D341Med (cell line): Measurements from ENCODE around the gene LENG1.
"Not testable (repeated sequence)": the region's sequence is repeated elsewhere in the genome, so short reads cannot be mapped to it uniquely, and the experiment has no call there.

Experiments
- DNase-seq: peaks from one replicate; pipeline ENCODE4 v3.0.0; 2012; ENCODE audit warnings: low spot score

LENG1 gene

DNA sequence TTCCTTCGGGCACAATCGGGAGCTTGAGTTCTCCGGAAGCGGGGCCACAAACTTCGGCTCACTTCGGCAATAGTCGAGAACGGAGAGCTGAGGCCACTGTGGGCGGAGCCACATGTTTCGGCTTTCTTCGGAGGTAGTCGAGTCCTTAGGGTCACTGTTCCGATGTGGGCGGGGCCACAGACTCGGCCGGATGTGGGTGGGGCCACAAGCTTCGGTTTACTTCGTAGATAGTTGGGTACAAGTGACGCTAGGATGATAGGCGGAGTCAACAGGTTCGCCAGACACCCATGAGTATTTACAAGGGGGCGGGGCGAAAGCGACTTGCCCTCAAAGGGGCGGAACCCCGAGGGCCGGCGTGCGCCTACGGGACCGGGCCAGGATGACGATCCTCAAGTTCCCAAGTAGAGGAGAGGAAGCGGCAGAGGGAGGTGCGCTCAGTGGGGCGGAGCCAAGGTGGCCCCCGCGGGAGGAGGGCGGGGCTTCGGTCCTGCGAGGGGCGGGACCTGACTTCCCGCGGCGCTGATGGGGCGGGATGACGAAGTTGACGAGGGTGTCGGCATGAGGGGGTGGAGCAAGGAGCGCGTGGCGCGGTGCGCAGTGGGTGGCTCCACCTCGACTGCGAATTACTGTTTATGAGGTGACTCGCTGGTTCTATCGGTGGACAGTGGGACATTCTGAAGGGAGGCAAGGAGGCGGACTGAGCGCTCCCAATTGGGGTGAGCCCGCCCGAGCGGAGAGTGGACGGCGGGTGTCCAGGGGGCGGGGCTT is 30.4 kb upstream of the LENG1 start:
- peak; percentile 85 for DNase-seq

DNA sequence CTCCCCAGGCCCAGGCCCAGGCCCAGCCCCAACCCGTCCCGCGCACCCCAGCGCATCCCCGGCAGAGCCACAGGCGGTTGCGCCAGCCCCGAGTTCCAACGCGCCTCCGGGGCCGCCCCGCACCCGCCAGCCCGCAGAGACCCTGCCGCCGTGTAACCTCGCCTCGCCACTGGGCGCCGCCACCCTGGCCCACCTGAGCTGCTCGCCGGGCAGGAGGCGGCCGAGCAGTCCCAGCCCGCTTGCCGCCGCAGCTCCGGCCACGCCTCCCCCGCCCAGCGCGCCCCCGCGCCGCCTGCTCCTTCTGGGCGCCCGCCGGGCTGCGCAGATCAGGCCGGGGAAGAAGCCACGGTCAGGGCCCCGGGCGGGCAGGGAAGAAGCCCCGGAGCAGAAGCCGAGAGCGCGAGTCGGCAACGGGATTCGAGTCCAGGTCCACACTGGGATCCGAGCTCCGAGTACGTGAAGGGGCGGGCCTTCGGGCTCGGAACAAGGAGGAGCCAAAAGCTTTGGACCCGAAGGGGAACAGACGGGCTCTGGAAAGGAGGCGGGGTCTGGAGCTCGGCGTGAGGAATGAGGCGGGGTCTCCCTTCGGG is 29.7 kb upstream of the LENG1 start, which contains the start of gene MBOAT7:
Gene MBOAT7, minus strand, starts transcription at position 436 of the 590 bp plus-strand sequence. CDS start 1,072 bp downstream, outside the sequence.
- DNase-seq = peak; percentile 91

DNA sequence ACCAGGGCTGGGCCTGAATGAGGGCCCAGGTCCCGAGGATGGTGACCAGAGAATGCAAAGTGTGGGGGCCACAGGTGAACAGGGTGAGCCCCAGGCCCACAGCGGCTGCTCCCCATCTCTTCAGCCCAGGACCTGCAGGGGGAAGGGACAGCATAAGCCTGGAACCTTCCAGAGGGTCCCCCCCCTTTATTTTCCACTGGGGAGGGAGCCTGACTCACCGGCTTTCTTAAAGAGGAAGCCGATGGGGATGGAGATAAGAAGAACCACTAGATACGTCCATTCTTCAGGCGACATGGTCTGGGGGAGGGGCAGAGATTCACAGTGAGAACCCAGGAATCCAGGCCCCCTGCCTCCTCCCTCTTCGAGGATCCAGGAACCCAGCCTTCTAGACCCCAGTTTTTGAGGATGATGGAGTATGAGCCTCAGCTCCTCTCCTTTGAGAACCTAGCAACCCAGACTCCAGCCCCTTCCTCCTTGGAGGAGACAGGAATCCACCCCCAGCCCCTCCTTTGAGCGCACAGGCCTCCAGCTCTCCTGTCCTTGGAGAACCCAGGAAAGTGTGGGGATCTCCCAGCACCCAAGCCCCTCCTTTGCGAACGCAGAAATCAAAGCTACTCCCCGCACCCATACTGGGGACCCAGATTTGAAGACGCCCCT is 28.8 kb upstream of the LENG1 start:
- DNase-seq = no peak

DNA sequence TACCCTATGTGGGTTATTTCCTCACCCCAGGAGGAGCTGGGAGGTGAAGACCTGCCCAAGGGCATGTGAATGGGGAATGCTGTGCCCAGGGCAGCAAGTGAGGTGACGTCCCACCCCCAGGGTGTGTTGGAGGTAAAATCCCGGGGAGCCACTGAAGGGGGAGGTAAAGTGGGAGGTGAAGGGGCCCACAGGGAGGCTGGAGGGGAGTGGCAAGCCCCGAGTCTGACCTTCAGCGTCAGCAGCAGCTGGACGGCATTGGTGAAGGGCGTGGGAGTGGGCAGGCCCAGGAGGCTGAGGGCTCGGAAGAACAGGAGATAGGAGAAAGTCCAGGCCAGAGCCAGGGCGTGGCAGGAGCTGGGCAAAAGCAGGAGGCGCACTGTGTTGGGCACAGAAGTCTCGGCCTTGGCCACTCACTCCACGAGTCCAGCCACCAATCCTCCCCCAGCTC is 27.4 kb upstream of the LENG1 start:
- DNase-seq = no peak

DNA sequence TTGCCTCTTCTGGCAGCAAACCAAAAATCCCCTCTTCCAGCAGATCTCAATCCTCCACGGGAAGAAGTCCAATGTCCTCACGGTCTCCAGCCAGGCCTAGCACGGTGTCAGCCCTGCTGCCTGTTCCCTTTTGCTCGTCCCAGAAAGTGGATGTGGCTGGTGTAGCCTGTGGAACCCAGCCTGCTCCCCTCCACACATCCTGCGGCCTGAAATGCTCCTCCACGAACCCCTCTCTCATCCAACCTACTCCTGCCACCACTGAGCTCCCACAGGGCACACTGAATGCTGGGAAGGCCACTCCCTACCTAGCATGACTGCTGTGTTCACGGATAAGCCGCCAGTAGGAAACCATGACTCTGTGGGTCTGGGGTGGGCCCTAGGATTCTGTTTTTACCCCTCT is 26.8 kb upstream of the LENG1 start:
- no peak for DNase-seq

DNA sequence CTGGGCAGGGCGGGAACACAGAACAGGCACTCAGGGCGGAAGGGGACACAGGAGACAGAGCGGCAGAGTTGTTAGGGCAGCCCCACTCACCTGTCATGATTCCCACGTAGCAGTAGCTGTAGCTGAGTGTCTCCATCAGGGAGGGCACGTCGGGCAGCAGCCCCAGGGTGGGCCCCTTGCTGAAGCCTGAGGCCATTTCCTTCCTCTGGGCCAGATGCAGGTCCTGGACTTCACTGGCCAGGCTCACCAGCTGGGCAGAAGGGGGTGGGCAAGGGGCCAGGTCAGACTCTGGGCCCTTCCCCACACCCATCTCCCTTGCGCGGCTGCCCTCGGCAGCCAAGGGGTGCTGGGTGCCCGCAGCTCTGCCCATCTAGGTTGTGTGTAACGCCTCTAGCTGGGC is 23.9 kb upstream of the LENG1 start:
- no peak for DNase-seq

DNA sequence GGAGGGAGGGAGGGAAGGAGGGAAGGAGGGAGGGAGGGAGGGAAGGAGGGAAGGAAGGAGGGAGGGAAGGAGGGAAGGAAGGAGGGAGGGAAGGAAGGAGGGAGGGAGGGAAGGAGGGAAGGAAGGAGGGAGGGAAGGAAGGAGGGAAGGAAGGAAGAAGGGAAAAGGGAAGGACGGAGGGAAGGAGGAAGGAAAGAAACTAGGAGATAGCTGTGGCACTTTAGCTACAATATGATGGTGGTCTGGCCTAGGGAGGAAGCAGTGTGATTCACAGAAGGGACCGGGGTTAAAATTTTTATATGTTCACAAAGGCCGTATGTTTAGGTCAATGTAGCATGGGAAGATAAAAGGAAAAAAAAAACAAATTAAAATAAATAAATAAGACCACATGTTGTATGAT is 22.4 kb upstream of the LENG1 start:
- not testable (repeated sequence) for DNase-seq

DNA sequence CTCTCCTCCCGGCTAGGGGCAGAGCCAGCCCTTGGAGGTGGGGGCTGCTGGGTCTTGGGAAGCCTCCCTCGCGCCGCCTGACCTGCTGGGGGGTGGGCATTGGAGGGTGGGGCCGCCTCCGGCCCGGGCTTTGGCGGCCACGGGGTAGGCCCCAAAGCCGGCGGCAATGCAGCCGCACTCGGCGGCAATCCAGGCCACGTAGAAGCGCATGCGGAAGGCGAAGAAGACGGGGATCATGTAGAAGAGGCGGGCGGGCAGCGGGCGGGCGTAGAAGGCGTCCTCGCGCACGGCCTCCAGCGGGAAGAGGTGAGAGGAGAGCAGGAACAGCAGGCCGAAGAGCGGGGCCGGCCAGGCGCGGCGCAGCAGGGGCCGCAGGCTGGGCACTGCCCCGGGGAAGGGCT is 21.2 kb upstream of the LENG1 start:
- no peak for DNase-seq

DNA sequence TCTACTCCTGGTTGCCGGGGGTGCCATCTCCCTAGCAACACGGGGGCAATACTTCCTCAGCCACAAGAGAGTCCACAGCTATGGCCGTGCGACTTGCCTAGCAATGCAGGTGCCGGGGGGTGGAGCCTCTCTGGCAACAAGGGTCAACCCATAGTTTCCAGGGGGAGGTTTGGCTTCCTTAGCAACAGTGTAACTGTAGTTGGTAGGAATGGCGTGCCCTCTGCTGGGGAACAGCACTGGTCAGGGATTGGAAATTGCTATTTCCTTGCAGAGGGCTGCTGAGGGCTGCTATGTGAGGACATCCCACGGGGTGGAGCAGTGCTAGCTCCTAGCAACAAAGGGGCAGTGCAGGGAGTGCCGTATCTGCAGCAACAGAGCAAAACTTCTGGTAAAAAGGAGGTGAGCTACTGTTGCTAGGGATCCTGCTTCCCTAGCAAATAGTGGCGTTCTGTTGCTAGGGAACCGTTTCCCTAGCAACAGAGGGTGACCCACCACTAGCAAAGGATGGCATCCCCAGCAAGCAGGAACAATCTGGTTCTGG is 20.5 kb upstream of the LENG1 start:
- no peak for DNase-seq

DNA sequence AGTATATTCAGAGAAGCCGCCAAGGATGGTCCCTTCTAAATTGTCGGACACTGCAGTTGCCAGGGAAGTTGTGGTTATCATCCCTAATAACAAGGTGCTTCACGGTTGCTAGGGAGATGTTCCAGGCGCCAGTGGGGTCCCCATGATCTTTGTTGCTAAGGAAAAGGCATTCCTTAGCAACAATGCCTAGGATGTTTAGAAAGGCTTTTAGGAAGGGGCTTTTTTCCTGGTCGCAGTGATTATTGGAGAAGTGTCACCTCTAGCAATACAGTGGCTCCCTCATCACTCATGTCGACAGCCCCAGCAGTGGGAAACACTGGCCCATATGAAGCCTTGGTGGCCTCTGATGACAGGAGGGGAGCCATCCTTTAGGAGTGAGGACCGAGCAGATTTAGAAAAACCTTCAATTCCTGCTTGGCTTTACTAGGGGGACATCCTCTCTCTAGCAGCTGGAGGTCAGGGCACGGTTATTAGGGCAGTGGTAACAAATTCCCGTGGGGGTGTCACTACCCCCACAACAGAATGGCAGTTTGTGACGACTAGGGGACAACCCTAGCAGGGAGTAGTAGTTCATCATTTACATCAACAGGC is 19.8 kb upstream of the LENG1 start:
- DNase-seq = no peak

DNA sequence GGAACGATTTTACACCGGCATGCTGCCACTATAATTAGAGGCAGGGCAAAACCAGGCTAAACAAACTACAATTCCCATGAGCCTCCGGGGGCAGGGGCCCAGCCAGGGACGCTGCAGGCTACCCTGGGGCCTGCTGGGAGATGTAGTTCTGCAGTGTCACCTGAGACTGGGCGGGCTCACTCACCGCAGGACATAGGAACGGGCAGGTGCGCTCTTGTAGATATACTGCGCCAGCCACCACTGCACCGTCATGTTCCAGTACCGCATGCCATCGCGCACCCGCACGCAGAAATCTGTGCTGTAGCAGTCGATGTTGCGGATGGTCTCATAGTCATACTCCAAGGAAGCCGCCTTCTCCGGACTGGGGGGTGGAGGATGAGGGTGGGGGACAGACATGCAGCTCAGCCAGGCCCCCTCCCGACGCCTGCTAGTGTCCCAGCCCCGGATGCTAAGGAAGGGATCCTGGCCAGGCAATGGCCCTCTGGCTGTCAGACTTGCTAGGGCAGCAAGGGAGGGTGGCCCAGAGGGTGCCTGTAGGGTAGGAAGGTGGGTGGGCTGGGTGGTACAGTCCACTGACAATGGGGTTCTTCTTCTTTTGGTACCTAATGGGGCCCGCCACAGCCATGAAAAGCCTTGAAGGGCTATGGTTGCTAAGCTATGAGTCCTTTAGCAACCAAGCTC is 19.2 kb upstream of the LENG1 start:
- peak; percentile 78 for DNase-seq

DNA sequence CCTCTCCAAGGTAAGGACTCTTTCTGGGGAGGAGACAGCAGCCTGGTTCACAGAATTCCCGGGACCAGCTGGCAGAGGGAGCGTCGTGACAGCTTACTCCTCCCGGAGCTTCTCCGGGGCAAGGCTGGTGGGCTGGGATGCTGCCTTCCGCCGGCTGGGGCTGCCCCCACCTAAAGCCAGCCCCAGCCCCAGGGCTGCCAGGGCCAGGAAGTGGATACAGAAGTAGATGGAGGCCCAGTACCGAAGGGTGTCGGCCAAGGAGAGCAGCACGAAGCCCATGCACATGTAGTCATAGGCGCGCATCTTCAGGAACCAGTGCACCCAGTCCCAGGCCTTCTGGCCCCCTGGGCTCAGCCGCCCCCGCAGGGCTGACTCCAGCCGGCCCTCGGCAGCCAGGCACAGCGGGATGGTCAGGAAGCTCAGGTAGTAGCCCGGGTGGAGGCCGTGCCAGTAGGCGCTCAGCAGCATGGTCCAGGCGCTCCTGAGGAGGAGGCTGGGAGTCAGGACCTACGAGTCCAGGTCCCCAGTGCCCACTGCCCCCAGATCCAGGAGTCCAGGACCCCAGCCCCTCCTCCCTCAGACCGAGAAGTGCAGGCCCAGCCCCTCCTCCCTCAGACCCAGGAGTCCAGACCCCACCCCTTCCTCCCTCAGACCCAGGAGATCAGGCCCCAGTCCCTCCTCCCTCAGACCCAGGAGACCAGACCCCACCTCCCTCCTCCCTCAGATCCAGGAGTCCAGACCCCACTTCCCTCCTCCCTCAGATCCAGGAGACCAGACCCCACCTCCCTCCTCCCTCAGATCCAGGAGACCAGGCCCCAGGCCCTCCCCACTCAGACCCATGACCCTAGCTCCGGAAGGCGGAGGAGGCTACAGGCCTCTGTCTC is 14.7 kb upstream of the LENG1 start:
- no peak for DNase-seq

DNA sequence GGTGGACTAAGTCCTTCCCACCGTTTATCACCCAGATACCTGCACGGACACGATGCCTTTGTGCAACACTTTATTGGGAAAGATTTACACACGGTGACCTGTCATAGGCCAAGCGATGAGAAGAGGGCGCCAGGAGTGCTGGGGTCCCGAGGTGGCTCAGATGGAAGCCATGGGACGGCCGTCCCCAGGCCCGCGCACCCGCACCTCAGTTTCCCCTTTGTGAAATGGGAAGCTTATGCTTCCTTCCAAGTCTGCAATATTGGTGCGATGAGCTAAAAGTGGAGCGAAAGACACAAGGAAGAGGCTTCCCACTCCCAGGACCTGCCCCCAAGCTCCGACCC is 13.8 kb upstream of the LENG1 start:
- no peak for DNase-seq

DNA sequence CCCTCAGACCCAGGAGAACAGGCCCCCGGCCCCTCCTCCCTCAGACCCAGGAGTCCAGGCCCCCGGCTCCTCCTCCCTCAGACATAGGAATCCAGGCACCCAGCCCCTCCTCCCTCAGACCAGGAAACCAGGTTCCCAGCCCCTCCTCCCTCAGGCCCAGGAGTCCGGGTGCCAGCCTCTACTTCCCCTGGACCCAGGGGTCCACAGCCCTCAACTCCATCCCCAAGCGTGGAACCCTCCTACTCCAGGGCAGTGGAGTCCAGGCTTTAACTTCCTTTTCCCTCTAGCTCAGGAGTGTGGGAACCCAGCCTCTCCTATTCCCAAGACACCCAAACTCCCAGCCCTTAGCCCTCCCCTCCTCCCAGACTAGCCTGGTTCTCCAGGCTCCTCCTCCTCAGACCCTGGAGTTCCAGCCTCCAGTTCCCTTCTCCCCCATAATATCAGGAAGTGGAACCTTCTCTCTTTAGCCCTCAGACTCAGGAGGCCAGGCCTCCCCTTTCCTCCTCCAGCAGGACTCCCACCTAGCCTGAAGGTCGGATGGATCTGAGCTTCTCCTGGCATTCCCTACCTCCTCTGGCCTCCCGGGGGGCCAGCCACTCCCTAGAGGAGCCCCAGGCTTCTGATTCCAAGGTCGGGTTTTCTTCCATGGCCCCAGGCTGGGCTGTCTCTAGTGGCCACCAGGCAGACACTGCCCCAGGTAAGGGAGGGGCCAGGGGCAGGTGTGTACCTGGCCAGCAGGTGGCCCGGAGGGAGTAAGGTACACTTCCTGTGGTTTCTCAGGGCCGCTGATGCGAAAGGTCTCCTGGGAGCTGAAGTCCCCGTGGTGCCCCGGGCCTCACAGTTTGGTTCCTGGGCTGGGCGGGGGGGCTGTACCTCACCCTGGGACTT is 13.2 kb upstream of the LENG1 start, which contains the start of gene TMC4:
Gene TMC4, minus strand, starts transcription at position 690 of the 888 bp plus-strand sequence. Its CDS starts 43 bp downstream, at position 647.
- no peak for DNase-seq

DNA sequence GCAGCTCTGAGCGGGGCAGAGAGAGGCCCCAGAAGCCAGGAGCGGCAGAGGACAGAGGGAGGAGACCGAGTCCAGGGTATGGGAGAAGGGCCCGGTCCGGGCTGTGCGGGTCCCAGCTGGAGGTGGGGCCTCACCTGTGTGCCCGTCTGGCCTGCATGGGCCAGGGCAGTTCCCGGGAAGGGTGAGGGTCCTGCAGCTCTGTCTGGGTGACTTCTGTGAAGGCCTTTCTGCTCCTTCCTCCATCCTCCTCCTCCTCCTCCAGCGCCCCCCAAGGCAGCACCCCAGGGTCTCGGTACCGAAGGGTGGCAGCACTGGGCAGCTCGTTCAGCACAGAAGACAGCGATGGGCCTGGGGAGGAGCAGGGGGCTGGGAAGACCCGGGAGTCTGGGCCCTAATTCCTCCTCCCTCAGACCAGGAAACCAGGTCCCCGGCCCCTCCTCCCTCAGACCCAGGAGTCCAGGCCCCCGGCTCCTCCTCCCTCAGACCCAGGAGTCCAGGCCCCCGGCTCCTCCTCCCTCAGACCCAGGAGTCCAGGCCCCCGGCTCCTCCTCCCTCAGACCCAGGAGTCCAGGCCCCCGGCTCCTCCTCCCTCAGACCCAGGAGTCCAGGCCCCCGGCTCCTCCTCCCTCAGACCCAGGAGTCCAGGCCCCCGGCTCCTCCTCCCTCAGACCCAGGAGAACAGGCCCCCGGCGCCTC is 12.4 kb upstream of the LENG1 start:
- DNase-seq = peak; percentile 17

DNA sequence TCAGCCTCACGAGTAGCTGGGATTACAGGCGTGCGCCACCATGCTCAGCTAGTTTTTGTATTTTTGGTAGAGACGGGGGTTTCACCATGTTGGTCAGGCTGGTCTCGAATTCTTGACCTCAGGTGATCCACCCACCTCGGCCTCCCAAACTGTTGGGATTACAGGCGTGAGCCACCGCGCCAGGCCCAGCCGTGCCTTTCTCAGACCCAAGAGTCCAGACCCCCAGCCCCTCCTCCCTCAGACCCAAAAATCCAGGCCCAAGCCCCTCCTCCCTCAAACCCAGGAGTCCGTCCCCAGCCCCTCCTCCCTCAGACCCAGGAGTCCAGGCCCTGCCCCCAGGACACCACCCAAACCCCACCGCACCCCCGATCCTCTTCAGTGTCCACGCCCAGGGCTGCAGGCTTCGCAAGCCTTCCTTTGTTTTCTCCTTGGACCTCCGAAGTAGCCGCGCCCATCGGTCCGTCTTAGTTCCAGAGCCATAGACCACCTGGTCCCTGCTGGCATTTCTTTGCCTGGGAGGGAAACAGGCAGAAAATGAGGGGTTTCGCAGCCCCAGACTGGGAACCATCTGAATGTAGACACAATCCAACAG is 9.7 kb upstream of the LENG1 start:
- DNase-seq = no peak

DNA sequence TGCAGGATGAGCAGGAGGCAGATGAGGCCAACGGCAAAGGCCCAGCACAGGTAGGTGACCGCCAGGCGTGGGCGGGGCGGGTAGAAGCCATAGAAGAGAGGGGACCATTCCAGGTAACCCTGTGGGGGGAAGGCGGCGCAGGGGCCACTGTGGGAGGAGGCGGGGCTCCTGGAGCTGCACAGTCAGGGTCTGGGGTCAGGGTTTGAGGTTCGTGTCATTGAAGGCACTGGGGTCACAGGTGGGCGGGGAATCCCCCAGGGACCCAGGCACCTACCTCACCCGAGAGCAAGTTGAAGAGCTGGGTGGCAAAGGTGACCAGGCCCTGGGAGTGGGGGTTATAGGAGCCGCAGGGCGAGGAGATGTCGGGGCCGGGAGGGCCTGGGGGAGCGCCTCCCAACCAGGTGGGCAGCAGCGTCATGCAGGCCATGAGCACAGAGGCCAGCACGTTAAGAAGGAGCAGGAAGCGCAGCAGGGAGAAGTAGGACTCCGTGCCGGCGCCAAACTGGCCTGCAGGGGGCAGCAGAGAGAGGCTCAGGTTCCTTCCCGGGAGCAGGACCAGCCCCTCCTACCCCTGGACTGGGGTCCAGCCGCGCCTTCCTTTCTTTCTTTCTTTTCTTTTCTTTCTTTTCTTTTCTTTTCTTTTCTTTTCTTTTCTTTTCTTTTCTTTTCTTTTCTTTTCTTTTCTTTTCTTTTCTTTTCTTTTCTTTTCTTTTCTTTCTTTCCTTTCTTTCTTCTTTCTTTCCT is 8.8 kb upstream of the LENG1 start:
- peak; percentile 93 for DNase-seq

DNA sequence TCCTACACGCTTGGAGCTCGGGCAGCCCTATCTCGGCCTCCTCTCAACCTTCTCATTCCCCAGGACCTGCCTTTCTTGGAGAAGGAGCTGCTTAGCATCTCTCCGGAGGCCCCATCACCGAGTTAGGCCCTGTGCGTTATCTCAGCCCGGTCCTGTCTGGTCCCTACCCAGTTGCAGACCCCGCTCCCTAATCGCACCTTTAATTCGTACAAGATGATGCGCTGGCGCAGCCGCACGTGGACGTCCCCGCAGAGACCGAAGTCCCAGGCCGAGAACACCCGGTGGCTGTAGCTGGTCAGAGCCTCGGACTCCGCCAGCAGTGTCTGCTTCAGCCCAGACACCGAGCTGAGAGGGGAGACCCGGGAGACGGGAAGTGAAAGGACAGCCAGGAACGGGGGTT is 5.7 kb upstream of the LENG1 start:
- DNase-seq = no peak
